OCI-LY7 (cell line): ENCODE results near the gene RPL38. TPM values are rescaled to one million over a fixed set of nuclear protein-coding genes. Genes with fewer than 3 reads are reported as not detected.

Source experiments
- total RNA-seq, 2 experiments: library from RNA; depleted of rRNA in 1 of 2; stranded (reverse); fragments of >200 nt in 1 of 2; shearing (Covaris generic) in 1 of 2; gene quantifications; 2 replicates each; pipeline ENCODE4 v1.2.3, GENCODE V29; 2014 to 2022

RPL38 gene
- total RNA-seq, 2 experiments from 2014 or later = 1,845 to 4,732 TPM

Other genes starting within 250 kb of the RPL38 start
- 1.7 and 3.1 TPM in 2 replicates for gene TTYH2, start 9.9 kb downstream of the RPL38 start, total RNA-seq (2014; rRNA removed; shearing (Covaris generic))
- gene TTYH2, start 9.9 kb downstream of the RPL38 start, total RNA-seq (2022) = 3.8 and 4.3 TPM in 2 replicates
- gene DNAI2, start 70.6 kb downstream of the RPL38 start, total RNA-seq (2014; rRNA removed; shearing (Covaris generic)) = not detected in 2 replicates
- not detected in 2 replicates for gene DNAI2, start 70.6 kb downstream of the RPL38 start, total RNA-seq (2022)
- gene KIF19, start 122.5 kb downstream of the RPL38 start, total RNA-seq (2014; rRNA removed; shearing (Covaris generic)) = not detected in 2 replicates
- not detected in 2 replicates for gene KIF19, start 122.5 kb downstream of the RPL38 start, total RNA-seq (2022)
- not detected in 2 replicates for gene BTBD17, start 158.2 kb downstream of the RPL38 start, total RNA-seq (2014; rRNA removed; shearing (Covaris generic))
- not detected in 2 replicates for gene BTBD17, start 158.2 kb downstream of the RPL38 start, total RNA-seq (2022)
- not detected in 2 replicates for gene GPR142, start 163.8 kb downstream of the RPL38 start, total RNA-seq (2014; rRNA removed; shearing (Covaris generic))
- not detected in 2 replicates for gene GPR142, start 163.8 kb downstream of the RPL38 start, total RNA-seq (2022)
- 9.4 and 19.5 TPM in 2 replicates for gene GPRC5C, start 228.4 kb downstream of the RPL38 start, total RNA-seq (2014; rRNA removed; shearing (Covaris generic))
- gene GPRC5C, start 228.4 kb downstream of the RPL38 start, total RNA-seq (2022) = 1.1 and 2.0 TPM in 2 replicates